Head of caudate nucleus (tissue), 42 donors: Measurements from ENCODE around the gene ROCK2.

ENCODE experiments used
- DNase-seq, 42 donors: peaks; one replicate each; pipeline versions ENCODE4 v3.0.0 to v3.0.0-alpha.2; 2020 to 2021; ENCODE audit warnings: mixed read lengths in 7 of 42
- intact Hi-C: fragments of 100-400 bp; cut with DNase I; formaldehyde crosslinking; loops from one replicate; pipeline ENCODE4 v1.15.0; 2022

ROCK2 gene

DNA sequence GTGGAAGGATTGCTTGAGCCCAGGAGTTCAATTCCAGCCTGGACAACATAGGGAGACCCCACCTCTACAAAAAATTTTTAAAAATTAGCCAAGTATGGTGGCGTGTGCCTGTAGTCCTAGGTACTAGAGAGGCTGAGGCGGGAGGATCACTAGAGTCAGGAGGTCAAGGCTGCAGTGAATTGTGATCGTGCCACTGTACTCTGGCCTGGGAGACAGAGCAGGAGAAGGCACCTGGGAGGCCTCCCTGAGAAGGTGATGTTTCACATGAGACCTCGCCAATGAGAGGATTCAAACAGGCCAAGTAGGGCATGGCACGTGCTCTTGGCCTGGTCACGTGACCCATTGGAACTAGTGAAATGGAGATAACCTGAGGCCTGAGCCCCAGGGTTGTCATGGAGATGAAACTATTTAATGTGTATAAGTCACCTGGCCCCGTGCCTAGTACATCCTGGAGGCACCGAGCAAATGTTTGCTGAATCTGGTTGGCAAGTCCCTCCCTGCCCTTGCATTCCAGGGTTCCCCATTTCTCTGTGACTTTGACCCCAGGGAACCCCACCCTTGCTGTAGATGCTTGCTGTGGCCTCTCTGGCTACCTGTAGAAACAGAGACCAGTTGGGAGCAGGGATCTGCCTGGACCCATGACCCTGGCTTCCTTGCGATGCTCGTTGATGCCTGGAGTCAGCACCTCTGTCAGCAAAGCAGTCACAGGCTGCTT is 26.1 kb upstream of the ROCK2 start:
- peak in 1 of 42 donors; percentile 9 for DNase-seq
- intact Hi-C loops, result no loop called here

GRCh38 chr2:11368059-11368572 is 23.7 kb upstream of the ROCK2 start:
- intact Hi-C loops, result no loop called here
- DNase-seq, result peak in 15 of 42 donors; percentile 17 to 58 (median 35)

GRCh38 chr2:11367170-11367730 is 22.8 kb upstream of the ROCK2 start:
- intact Hi-C loops, result no loop called here

GRCh38 chr2:11366326-11366741 is 21.9 kb upstream of the ROCK2 start:
- DNase-seq, result peak in 2 of 42 donors; percentile 3 to 7
- intact Hi-C loops, result no loop called here

More at GRCh38 chr2:11367170-11367730, 22.8 kb upstream of the ROCK2 start:
- DNase-seq, result no peak

DNA sequence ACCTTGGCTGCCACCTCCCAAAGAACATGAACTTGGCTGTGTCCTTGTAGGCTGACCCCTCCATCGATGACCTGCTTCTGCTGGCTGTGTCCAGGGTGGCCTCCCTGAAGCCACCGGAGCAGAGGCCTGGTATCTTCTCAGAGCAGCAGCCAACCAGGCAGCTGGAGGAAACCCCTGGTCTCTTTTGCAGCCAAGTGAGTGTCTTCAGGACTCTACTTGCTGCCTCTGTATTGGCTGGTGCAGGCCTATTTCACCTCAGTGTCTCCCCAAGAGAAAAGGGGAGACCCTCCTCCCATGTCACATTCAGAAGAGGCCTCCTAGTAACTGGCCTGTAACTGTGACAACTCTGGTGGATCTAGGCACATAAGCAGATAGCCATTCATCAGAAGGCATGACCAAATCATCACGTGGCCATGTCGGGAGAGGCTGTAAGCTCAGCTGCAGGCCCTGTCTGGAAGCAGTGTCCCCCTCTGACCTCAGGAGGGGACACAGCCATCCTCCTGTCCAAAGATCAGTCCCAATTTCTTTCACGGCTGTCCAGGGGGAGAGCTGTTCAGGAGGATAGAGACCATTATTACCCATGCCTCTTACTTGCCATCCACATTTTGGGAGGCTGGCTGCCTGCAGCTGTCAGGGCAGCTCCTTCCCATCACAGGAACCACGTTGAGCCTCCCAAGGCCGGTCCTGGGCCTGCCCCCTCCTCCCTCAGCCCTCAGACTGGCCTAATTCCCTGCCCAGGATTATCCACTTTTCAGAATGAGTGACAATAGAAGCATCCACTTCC is 20.9 kb upstream of the ROCK2 start:
- peak in 1 of 42 donors; percentile 8 for DNase-seq
- intact Hi-C loops, result no loop called here

GRCh38 chr2:11364565-11364887 is 20.1 kb upstream of the ROCK2 start:
- DNase-seq, result no peak
- intact Hi-C loops, result no loop called here

- intact Hi-C loops, result no loop called here
- DNase-seq, result no peak
These were observed 19.6 kb upstream of the ROCK2 start for GRCh38 chr2:11363868-11364564.

DNA sequence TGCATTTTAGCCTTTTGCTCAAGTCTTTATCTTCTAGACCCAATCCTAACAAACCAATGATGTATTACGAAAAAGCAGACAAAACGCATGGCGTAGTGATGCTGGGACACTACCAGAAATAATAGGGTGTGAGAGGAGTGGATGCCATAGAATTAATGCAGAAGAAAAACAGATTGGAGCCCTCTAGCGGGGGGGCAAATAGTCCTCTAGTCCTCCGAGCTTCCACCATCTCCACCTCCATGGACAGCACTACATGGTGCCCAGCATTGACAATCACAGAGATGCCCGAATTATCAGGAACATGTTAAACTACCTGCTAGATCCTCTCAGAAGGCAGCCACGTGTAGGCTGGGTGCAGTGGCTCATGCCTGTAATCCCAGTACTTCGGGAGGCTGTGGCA is 15.4 kb upstream of the ROCK2 start:
- intact Hi-C loops, result no loop called here
- DNase-seq, result peak in 1 of 42 donors; percentile 3

- DNase-seq, result peak in 2 of 42 donors; percentile 19 to 39
- intact Hi-C loops, result no loop called here
These were observed 13.1 kb upstream of the ROCK2 start for GRCh38 chr2:11357428-11357972.

GRCh38 chr2:11356764-11357163 is 12.3 kb upstream of the ROCK2 start:
- intact Hi-C loops, result no loop called here

DNA sequence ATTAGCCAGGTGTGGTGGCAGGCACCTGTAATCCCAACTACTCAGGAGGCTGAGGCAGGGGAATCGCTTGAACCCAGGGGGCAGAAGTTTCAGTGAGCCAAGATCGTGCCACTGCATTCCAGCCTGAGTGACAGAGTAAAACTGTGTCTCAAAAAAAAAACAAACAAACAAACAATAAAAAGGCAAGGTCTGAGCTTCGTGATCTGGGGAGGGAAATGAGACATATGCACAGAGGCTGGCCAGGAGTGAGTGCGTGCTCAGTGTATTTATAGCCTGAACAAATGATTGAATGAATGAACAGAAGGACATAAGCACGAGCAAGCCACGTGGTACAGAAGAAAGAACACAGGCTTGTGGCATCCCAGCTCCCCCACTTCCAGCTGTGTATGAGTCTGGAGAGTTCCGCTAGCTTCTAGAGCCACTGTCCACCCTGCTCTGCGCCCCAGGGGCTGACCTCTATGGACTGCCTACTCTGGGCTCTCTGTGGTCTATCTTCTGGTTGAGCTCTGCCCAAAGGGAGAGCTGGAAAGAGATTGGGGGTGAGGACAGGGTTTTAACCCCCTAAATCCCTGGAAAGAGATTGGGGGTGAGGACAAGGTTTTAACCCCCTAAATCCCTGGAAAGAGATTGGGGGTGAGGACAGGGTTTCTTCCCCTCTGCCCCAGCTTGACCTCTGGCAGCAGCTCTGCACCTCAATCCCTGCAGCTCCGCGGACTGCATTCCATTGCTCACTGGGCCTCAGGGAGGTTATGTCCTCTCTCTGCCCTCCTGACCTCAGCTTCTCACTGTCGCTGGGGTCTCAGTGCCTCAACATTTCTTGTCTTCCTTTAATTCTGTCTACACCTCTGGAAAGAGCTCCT is 11.0 kb upstream of the ROCK2 start:
- intact Hi-C loops, result no loop called here
- peak in 3 of 42 donors; percentile 14 to 51 (median 34) for DNase-seq

More at GRCh38 chr2:11356764-11357163, 12.3 kb upstream of the ROCK2 start:
- peak in 2 of 42 donors; percentile 7 to 23 for DNase-seq

DNA sequence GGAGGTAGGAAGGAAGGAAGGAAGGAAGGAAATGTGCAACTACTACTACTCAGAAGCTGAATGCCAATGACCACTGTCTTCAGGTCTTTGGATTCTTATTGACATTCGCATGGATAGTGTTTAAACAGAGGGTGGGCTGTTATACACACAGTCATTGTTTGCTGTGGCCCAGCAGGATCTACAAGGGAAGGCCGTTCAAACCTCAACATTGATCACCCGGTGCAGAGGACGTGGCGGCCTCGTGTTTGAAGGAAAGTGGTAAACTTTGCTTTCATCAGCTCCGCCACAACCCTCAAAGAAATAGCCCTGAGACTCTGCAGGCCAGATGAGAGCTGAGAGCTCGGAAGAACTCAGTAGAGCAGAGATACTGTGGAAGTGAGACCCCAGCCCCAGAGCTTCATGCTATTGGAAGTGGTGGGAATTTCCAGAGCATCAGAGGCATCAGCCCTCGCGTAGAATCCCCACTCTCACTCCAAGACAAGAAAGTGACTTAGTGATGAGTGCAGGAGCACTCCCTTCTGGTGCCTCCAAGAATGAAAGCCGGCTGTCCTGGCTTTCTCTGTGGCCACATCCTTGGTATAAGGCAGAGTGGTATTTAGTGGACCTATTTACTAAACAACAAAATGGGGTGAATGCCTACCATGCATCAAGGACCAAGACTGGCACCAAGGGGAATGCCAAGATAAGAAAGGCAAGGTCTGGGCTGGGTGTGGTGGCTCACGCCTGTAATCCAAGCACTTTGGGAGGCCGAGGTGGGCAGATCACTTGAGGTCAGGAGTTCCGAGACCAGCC is 10.1 kb upstream of the ROCK2 start:
- DNase-seq, result peak in 2 of 42 donors; percentile 16 to 31
- intact Hi-C loops, result no loop called here

DNA sequence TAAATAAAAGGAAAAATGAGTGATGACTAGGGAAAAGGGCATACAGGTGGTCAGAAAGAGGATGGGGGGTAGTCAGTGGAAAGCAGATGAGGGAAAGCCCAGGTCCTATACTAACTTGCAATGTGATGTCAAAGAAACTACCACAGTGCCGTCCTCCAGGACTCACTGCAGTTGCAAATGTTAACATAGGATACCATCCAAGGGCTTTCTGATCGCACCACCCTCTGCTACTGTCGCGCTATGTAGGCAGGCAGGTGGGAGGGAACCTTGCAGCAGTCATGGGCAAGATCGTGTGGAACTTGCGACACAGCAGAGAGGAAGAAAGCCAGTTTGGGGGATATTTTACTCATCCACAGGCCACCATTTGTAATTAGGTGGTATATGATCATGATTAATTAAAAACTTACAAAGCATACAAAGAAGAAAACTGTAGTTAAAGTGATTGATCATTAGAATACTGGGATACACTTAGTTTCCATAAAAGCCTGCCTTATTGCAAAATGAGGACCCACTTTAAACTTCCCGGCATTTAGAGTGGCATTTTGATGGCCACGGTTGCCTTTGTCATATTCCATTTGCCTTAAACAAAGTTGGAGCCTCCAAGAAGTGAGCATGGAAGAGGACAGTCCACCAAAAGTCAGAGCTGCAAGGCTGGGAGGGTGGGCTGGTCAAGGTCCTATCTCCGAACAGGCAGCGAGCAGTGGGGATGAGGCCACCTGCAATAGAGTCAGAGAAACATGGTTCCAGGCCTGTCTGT is 8.5 kb upstream of the ROCK2 start:
- DNase-seq, result peak in 33 of 42 donors; percentile 21 to 87 (median 57)
- intact Hi-C loops, result no loop called here

- DNase-seq, result peak in 13 of 42 donors; percentile 20 to 70 (median 36)
- intact Hi-C loops, result loop anchor here (10.0 kb wide), 1 partner anchor 193 kb away; the partner anchor contains the start of gene SLC66A3
These were observed 3.8 kb upstream of the ROCK2 start for GRCh38 chr2:11348209-11348749.

- intact Hi-C loops, result loop anchor here (10.0 kb wide), 1 partner anchor 193 kb away; the partner anchor contains the start of gene SLC66A3
- no peak for DNase-seq
These were observed 3.0 kb upstream of the ROCK2 start for GRCh38 chr2:11347403-11347959.

DNA sequence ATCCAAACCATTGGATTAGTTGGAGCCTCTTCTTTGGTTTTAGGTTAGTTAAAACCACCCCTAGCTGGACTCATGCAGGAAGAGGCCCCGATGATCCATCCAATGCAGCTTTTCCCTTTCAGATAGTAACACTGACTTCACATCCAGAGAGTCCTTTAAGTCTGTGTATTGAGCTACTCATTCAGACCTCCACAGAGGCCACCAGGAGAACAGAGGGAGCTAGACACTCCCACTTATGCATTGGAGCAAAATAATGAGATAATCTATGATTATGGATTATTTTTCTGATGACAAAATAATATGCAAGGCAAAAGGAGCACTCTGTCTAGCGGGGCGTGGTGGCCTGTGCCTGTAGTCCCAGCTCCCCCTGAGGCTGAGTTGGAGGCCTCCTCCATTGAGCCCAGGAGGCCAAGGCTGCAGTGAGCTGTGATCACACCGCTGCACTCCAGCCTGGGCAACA is 1.6 kb upstream of the ROCK2 start:
- no peak for DNase-seq
- intact Hi-C loops, result loop anchor here (10.0 kb wide), 1 partner anchor 191 kb away; the partner anchor contains the start of gene SLC66A3
